GM12891 (cell line): ENCODE data around the gene TOR2A.

Source experiments
- DNase-seq: peaks from one replicate; pipeline ENCODE4 v3.0.0; 2011; ENCODE audit warnings: low spot score; ENCODE audit not compliant: insufficient read length
- FAIRE-seq: peaks from 2 replicates; lab custom pipeline; 2011; peaks lifted over from hg19 to GRCh38; lab: Jason Lieb, UNC
- PAX5 ChIP-seq: IDR thresholded peaks from 2 replicates; pipeline ENCODE4 v1.6.1; 2011; ENCODE audit warnings: low read length, moderate library complexity, mild to moderate bottlenecking; ENCODE audit not compliant: insufficient read depth, severe bottlenecking
- POLR2A ChIP-seq: IDR thresholded peaks from 2 replicates; pipeline ENCODE4 v1.6.1; 2011; ENCODE audit warnings: low read depth, low read length, control low read depth
- POLR2AphosphoS5 ChIP-seq: IDR thresholded peaks from 2 replicates; pipeline ENCODE4 v1.6.1; 2011; ENCODE audit warnings: low read depth, low read length, control low read depth
- POU2F2 ChIP-seq: IDR thresholded peaks from 2 replicates; pipeline ENCODE4 v1.6.1; 2011; ENCODE audit warnings: low read depth, mild to moderate bottlenecking, control low read depth, low read length, moderate library complexity
- SPI1 ChIP-seq: IDR thresholded peaks from 2 replicates; pipeline ENCODE4 v1.6.1; 2011; ENCODE audit warnings: low read depth, low read length, control low read depth
- TAF1 ChIP-seq: IDR thresholded peaks from 2 replicates; pipeline ENCODE4 v1.6.1; 2011; ENCODE audit warnings: low read depth, low read length, control low read depth

TOR2A gene

DNA sequence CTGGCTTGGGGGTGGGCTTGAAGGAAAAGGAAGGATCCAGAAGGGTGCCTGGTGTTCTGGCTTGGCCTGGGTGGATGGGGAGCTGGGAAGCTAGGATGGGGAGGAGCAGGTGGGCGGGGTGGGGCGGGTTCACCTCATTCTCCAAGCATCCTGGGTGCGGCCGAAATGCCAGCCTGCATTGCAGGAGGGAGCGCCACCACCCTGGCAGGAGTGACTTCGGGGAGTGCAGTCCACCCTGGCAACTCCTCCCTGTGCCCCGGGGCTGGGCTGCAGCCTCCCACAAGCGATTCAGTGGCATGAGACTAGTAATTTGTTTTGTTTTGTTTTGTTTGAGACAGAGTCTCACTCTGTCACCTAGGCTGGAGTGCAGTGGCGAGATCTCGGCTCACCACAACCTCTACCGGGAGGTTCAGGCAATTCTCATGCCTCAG, 13.7 kb downstream of the TOR2A start:
- TF ChIP-seq PAX5 (no peak), POLR2A (no peak), TAF1 (no peak), SPI1 (no peak), POLR2AphosphoS5 (no peak), POU2F2 (no peak)
- FAIRE-seq (no peak), DNase-seq (no peak)

DNA sequence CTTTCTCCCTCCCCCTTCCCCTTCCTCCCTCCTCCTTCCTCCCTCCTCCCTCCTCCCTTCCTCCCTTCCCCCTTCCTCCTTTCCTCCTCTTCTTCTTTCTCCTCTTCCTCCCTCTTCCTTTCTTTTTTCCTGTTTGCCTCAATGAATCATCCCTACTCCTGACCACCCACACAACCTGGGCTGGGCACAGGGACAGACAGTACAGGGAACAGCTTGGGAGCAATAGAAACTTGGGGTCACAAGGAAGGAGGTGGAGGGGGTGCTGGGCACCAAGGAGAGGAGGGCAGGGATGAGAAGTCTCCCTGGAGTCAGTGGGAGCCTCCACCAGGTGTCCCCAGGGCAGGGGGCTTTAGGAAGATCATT, 14.2 kb downstream of the TOR2A start:
- TF ChIP-seq POLR2A: no peak
- no peak for TF ChIP-seq SPI1
- TF ChIP-seq PAX5: no peak
- no peak for TF ChIP-seq POLR2AphosphoS5
- TF ChIP-seq POU2F2: no peak
- no peak for TF ChIP-seq TAF1
- DNase-seq: no peak
- FAIRE-seq: no peak

DNA sequence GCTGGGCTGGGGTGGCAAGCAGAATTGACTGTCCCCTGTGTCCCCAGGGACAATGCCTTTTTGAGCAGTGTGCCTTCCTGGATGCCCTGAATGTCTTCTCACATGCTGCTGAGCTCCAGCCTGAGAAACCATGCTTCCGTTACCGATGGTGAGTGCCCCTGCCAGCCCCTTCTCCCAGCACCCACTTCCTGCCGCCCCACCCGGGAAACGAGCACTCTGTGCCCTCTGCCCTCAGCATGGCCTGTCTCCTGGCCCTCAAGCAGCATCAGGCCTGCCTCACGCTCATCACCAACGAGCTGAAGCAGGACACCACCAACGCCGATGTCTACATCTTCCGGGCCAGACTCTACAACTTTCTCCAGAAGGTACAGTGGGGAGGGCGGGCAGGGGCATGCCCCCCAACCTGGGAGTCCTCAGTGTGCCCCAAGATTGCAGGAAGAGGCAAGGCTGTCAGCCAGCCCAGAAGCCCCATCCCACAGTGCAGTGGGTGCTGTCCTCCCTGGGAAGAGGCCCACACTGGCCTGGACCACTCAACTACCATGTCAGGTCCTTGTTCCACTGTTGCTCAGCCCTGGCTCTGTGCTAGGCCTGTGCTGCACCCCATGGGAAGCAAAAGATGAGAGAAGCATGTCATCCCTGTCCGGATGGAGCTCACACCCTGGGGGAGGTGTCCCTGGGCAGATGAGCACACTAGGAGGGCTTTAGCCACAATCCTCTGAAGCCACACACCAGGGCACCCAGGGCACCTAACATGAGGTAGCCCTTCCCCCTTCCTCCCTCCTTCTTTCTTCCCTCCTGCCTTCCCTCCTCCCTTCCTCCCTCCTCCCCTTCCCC, 14.8 kb downstream of the TOR2A start:
- TF ChIP-seq PAX5: no peak
- no peak for TF ChIP-seq POLR2AphosphoS5
- no peak for TF ChIP-seq TAF1
- no peak for TF ChIP-seq POU2F2
- no peak for TF ChIP-seq SPI1
- no peak for TF ChIP-seq POLR2A
- DNase-seq: no peak
- FAIRE-seq: no peak

DNA sequence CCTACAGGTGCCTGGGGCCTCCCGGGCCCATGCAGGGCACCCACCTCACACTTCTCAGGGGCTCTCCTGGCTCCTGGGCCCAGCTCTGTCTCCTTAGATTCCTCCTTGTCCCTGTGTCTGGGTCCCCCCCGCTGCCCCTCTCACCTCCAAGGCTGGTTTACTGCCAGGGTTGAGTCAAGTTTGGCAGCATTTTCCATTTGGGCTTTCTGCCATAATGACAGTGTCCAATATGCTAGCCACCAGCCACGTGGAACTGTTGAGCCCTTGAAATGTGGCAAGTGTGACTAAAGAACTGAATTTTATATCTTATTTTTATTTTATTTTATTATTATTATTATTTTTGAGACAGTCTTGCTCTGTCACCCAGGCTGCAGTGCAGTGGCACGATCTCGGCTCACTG, 17.3 kb downstream of the TOR2A start:
- no peak for FAIRE-seq
- TF ChIP-seq POLR2AphosphoS5 (no peak), SPI1 (no peak), PAX5 (no peak), TAF1 (no peak), POLR2A (no peak), POU2F2 (no peak)
- no peak for DNase-seq

DNA sequence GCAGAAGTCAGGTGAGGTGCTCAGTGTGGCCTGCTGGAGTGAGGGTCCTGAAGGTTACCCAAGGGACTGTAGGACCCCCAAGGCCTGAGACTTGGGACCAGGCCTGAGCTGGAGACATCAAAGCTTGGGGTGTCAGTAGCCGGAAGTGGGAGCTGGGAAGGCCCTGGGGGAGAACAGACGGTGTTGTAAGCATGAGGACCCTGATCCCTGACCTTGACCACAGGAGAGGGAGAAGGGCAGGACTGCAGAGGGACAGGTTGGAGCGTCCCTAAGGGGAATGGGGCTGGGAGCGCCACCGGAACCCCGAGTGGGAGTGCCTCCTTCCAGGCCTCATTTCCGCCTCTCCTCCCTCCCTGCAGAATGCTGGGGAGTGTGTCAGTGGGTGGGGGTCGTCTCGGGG, 18.7 kb downstream of the TOR2A start:
- no peak for FAIRE-seq
- TF ChIP-seq PAX5: no peak
- no peak for TF ChIP-seq POLR2A
- no peak for TF ChIP-seq POLR2AphosphoS5
- no peak for TF ChIP-seq TAF1
- no peak for TF ChIP-seq POU2F2
- no peak for TF ChIP-seq SPI1
- no peak for DNase-seq

DNA sequence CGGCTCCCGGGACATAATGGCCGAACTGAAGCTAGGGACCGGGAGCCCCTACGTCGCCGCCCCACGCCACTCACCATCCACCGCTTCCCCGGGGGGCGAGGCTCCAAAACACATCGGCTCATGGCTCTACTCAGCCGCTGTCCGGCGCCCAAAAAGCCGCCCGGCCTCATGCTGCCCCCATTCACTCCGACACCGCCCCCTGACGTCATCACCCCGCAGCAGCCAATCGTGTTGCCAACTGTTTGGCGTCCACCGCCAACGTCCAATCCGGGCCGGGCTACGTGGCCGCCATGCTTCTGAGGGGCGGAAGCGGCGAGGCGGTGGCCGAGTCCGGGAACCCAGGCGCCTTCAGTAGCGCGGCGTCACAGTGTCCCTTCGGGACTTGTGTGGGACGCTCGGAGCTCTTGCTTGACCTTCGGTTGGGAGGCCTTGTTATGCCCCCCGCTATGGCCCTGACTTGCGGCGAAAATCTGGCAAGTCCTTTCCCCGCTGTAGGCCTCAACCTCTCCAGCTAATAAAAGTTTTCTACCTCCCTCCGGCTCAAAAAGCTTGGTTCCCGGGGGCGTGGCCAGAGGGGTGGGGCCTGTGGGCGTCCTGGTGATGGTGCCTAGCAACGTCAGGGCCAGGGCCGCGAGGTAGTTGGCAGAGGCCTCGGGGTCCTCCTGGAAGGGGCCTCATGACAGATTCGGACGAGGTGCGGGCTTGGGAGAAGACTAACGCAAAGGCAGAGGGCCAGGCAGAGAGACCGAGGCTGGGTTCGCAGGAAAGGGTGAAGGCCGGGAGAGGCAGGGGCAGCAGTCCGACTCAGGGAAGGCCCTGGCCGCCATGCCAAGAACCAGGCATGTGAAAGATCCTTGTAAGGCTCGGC, 19.4 kb downstream of the TOR2A start, which contains the start of the genes PTRH1 and TTC16:
PTRH1 (minus strand) TSS at position 194 of the 868 bp plus-strand sequence; CDS start at position 170, 24 bp downstream.
TTC16 (plus strand) TSS at position 610 of the 868 bp plus-strand sequence; CDS start at position 677, 67 bp downstream.
- peak; percentile 100 for DNase-seq
- TF ChIP-seq PAX5 (no peak), SPI1 (no peak), POLR2AphosphoS5 (no peak), TAF1 (no peak), POLR2A (no peak), POU2F2 (no peak)
- peak; percentile 100 for FAIRE-seq

DNA sequence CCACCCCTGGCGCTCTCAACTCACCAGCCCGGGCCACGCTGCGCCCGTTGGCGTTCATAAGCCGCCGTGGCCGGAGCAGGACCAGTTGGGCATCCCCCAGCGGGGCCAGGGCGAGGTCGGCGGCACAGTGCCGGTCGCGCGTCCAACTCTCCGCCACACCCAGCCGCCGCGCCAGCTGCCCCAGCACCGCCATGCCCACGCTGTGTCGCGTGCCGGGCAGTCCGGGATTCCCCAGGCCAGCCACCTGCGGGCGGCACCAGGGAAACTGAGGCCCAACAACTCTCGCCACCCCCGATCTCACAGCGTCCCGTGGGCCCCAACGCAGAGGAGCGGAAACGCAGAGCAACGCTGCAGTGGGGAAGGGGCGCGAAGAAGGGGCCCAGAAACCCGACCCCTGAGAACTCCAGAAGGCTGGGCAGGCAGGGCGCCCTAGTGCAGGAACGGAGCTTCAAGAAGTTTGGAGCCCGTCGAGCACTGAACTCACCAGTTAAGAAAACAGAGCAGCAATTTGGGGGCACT, 20.1 kb downstream of the TOR2A start:
- DNase-seq (peak; percentile 43), FAIRE-seq (peak; percentile 76)
- TF ChIP-seq POU2F2 (no peak), PAX5 (no peak), SPI1 (no peak), POLR2AphosphoS5 (no peak), TAF1 (no peak)

DNA sequence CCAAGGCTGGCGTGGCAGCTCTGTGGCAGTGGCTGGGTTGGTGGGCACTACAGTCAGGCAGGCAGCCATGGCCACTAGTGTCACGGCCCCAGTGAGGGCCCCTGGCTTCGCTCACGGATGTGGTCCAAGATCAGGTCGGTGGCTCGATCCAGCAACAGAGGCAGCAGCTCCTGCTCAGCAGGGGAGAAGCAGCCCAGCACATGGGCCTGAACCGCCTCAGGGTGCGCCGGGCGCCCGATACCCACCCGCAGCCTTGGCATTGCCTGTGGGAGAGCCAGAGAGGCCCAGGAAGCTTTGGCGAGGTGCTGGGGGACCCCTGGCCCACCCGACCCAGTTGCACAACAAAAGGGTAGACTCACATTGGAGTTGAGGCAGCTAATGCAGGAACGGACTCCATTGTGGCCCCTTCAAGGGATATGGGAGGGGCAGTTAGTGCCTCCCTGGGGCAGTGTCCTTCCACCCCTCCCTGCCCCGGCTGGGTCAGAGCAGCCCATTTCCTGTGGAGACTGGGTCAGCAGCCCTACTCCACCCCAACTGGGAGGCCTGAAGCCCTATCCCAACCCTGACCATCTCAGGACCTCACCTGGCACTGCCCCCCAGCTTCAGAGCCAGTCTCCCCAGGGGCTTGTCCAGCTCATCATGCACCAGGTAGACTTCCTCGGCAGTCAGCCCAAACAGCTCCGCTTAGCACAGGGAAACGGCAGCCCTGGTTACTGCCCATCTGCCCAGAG, 20.9 kb downstream of the TOR2A start:
- no peak for DNase-seq
- no peak for FAIRE-seq
- TF ChIP-seq POU2F2: no peak
- TF ChIP-seq POLR2AphosphoS5: no peak
- TF ChIP-seq SPI1: no peak
- TF ChIP-seq PAX5: no peak
- no peak for TF ChIP-seq TAF1
- TF ChIP-seq POLR2A: no peak
